Measurements from ENCODE around the gene LAX1.

The LAX1 gene

GRCh38 chr1:203813581-203814341, 48.8 kb downstream of the LAX1 start:
- Histone ChIP-seq H3K27me3 (ENCODE audit: insufficient read depth, low read length) (no peaks in the 10 kb centered on the region), H3K36me3 (ENCODE audit: insufficient read depth, low read length) (peaks cover 19% of the 10 kb centered on the region; the same call in 1 of the 2 replicates), H3K4me3 (ENCODE audit: low read depth, low read length) (no peak overlapping the region), H2AFZ (ENCODE audit: low read length, unreplicated experiment) (no peak overlapping the region), H3K27ac (ENCODE audit: low read depth, low read length) (no peak overlapping the region), H3K79me2 (ENCODE audit: control insufficient read depth, insufficient read depth, low read length, unreplicated experiment) (peaks cover 65% of the 10 kb centered on the region), H3K4me1 (ENCODE audit: control insufficient read depth, insufficient read depth, low read length, unreplicated experiment) (peaks cover 3% of the 10 kb centered on the region)

- peaks cover 51% of the 10 kb centered on the region for H3K79me2 ChIP-seq (ENCODE audit: control insufficient read depth, insufficient read depth, low read length, unreplicated experiment)
- H2AFZ ChIP-seq (ENCODE audit: low read length, unreplicated experiment): no peak overlapping the region
- peaks cover 27% of the 10 kb centered on the region; the same call in 1 of the 2 replicates for H3K36me3 ChIP-seq (ENCODE audit: insufficient read depth, low read length)
- H3K27me3 ChIP-seq (ENCODE audit: insufficient read depth, low read length): no peaks in the 10 kb centered on the region
- no peaks in the 10 kb centered on the region for H3K4me1 ChIP-seq (ENCODE audit: control insufficient read depth, insufficient read depth, low read length, unreplicated experiment)
- H3K27ac ChIP-seq (ENCODE audit: low read depth, low read length): no peak overlapping the region
- no peak overlapping the region for H3K4me3 ChIP-seq (ENCODE audit: low read depth, low read length)
Measured at GRCh38 chr1:203818399-203818798, 53.4 kb downstream of the LAX1 start.

- H2AFZ ChIP-seq (ENCODE audit: low read length, unreplicated experiment): no peak overlapping the region
- no peak overlapping the region for H3K27ac ChIP-seq (ENCODE audit: low read depth, low read length)
- H3K4me1 ChIP-seq (ENCODE audit: control insufficient read depth, insufficient read depth, low read length, unreplicated experiment): peaks cover 7% of the 10 kb centered on the region
- H3K79me2 ChIP-seq (ENCODE audit: control insufficient read depth, insufficient read depth, low read length, unreplicated experiment): peaks cover 50% of the 10 kb centered on the region
- H3K27me3 ChIP-seq (ENCODE audit: insufficient read depth, low read length): no peaks in the 10 kb centered on the region
- no peak overlapping the region for H3K4me3 ChIP-seq (ENCODE audit: low read depth, low read length)
- peaks cover 27% of the 10 kb centered on the region for H3K36me3 ChIP-seq (ENCODE audit: insufficient read depth, low read length)
Measured at GRCh38 chr1:203823306-203823705, 58.3 kb downstream of the LAX1 start.
